ENCODE measurements around the gene HOXB7.
A peak's percentile ranks its signal among the peaks of the same experiment; 100 is the strongest.

Gene HOXB7

DNA sequence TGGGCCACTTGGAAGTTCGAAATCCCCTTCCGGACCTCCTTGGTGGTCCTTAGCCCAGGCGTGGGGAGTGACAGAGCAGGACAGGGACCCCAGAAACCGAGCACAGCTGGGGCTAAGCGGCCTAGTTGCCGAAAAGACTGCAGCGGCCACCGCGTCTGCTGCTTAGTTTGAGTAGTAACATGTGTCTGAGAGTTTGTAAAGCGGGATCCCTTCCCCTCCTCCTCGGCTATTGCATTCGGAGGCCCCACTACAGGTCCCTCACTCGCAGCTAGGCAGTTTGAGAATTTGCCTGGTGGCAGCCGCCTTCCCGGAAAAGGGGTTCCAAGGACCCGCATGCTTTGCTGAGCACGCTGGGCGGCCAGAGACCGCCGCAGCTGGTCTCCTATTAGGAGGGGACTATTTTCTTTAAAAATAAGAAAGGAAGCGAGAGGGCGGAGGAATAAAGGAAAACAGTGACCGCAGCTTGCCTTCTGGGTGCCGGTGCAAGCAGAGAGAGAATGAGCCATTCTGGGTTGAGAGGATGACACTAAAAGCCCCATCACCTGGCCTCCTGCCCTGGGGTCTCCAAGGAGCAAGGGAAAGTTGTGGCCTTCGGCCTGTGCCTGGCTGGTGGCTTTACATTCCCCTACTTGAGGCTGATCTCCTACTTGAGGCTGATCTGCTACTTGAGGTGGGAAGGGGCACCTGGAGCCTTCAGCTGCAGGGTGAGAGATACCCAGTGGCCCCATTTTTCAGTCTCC is 16.1 kb downstream of the HOXB7 start:
- DNase-seq (ENCODE audit: low read depth) = no peak
- peak overlapping the region; percentile 82 for H3K4me3 ChIP-seq (ENCODE audit: low read length)
- TF ChIP-seq, protein P1, sequence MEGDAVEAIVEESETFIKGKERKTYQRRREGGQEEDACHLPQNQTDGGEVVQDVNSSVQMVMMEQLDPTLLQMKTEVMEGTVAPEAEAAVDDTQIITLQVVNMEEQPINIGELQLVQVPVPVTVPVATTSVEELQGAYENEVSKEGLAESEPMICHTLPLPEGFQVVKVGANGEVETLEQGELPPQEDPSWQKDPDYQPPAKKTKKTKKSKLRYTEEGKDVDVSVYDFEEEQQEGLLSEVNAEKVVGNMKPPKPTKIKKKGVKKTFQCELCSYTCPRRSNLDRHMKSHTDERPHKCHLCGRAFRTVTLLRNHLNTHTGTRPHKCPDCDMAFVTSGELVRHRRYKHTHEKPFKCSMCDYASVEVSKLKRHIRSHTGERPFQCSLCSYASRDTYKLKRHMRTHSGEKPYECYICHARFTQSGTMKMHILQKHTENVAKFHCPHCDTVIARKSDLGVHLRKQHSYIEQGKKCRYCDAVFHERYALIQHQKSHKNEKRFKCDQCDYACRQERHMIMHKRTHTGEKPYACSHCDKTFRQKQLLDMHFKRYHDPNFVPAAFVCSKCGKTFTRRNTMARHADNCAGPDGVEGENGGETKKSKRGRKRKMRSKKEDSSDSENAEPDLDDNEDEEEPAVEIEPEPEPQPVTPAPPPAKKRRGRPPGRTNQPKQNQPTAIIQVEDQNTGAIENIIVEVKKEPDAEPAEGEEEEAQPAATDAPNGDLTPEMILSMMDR (conservative IDR thresholded peaks at IDR 0.05; ENCODE audit: low read length) = no peak

DNA sequence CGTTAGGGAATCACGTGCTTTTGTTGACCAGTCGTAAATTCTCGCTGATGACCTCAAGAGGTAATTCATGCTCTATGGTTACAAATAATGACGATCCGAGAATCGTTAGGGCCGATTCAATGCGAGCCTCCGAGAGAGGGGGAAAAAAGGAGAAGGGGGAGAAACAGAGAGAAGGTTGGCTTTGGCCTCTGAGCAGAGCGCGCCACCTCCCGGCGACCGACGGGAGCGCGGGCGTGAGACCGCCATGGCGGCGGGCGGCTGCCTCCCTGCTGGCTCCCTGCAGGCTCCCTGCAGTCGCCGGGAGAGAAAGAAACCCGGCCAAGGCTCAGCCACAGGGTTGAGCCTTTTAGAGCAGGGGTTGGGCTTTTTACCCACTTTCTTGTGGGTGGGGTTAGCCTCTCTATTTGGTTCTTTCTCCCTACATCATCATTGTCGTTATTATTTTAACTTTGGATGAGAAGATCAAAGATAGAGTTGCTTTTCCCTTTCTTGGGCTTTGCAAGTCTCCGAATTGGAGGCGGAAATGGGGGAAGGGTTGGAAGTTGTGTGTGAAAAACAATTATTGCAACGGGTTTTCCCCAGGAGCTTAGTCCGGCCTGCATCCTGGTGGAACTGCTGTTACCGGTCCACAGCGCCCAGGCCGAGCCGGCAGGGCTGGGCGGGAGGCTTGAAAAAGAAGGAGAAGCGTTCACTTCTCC is 16.8 kb downstream of the HOXB7 start:
- TF ChIP-seq, protein P1 (conservative IDR thresholded peaks at IDR 0.05; ENCODE audit: low read length) = peak; percentile 79
- DNase-seq (ENCODE audit: low read depth) = peak; percentile 90
- H3K4me3 ChIP-seq (ENCODE audit: low read length) = peak overlapping the region; percentile 82

DNA sequence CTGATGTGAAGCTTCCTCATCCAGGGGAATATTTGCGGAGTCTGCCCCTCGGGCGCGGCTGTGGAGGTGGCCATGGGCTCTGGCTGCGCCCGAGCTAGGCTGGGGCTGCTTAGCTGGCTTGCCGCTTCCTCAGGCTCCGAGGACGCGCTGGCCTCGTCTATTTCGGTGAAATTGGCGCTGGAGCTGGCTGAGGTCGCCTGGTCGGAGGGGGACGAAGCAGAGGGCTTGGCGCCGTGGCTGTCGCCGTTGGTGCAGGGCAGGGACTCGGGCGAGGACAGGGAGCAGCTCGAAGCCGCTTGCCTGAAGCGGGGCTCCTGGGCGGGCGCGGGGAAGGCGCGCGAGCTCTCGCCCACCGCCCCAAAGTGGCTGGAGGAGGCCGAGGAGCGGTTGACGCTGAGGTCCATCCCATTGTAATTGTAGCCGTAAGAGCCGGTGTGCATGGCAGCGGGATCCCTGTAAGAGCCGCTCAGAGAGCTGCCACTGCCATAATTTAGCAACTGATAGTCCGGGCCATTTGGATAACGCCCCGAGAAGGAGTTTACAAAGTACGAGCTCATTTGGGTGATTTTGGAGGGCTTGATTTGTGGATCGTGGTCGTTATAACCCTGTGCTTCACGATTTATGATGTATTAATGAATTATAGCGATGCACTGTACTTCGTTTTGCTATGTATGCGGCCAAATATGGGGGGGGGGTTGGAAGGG is 17.5 kb downstream of the HOXB7 start, which contains the start of gene HOXB5:
TSS of gene HOXB5 (minus strand) at position 654 of the 704 bp plus-strand sequence. CDS start at position 557, 97 bp downstream.
- DNase-seq (ENCODE audit: low read depth) = no peak
- H3K4me3 ChIP-seq (ENCODE audit: low read length) = peak within 1 kb of the TSS; percentile 82
- TF ChIP-seq, protein P1 (conservative IDR thresholded peaks at IDR 0.05; ENCODE audit: low read length) = no peak

DNA sequence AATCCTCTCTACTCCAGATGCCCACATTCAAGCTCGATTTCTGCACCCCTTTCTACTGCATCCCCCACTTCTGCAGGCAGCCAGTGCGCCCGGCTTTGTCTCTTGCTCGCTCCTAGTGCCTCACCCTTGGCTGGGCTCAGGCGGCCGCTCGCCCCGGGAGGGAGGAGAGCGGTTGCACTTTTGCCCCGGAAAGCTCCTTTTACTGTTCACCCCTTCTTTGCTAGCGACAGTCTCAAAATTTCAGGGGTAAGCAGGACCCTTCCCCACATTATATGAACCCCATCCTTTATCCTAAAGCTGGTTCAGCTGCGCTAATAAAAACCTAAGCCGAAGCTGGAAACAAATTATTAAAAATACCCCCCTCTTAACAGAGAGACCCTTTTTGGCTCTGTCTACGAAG is 18.2 kb downstream of the HOXB7 start:
- TF ChIP-seq, protein P1 (conservative IDR thresholded peaks at IDR 0.05; ENCODE audit: low read length) = no peak
- peak overlapping the region; percentile 82 for H3K4me3 ChIP-seq (ENCODE audit: low read length)
- no peak for DNase-seq (ENCODE audit: low read depth)

DNA sequence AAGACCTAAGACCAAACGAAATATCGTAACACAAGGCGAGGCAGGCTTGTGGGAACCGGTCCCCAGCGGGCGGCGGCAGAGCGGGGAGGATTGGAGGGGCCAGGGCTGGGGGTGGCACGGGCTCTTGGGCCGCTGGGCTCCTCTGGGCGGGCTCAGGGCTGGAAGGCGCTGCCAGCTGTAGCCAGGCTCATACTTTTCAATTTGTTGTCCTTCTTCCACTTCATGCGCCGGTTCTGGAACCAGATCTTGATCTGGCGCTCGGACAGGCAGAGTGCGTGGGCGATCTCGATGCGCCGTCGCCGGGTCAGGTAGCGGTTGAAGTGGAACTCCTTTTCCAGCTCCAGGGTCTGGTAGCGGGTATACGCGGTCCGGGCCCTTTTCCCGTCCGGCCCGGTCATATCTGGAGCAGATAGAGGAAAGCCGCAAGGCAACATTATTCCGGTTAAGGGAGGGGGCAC is 18.7 kb downstream of the HOXB7 start:
- peak overlapping the region; percentile 82 for H3K4me3 ChIP-seq (ENCODE audit: low read length)
- TF ChIP-seq, protein P1 (conservative IDR thresholded peaks at IDR 0.05; ENCODE audit: low read length) = no peak
- no peak for DNase-seq (ENCODE audit: low read depth)

DNA sequence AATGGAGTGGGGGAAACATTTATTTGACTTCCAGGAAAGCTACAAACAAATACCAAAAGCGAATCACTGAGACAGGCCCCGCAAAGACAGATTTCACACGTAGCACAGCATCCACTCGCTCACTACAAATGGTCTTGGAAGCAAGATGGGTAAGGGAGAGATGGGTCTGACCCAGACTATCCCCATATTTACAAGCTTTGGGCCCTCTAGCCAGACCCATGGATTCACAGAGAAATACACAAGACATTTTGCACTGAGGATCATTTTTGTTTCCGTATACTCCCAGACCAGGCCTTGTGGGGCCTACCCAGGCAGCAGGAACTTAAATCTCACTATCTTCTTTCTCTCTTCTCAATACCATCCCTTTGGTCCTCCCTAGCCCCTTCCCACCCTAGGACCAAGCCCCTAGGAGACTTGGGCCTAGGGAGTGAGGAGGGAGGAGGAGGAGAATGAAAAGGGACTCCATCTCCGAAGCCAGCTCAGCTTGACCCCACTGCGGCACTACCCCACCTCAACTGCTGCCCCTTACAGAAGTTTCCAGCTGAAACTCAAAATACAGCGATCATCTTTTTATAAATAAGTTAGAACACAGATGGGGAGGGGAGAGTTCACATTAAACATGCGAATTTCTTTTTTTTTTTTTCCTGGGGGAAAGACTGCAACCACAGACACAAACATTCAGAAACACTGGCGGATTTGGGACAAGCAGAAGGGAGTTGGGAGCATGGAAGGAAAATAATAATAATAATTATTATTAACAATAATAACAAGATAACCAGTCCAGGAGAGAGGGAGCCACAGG is 19.4 kb downstream of the HOXB7 start:
- H3K4me3 ChIP-seq (ENCODE audit: low read length) = peak overlapping the region; percentile 82
- TF ChIP-seq, protein P1 (conservative IDR thresholded peaks at IDR 0.05; ENCODE audit: low read length) = no peak
- DNase-seq (ENCODE audit: low read depth) = no peak

All from AG10803 (cell line).